OCI-LY3 (cell line): ENCODE data around the gene NAV2.

Experiments
- H2AFZ ChIP-seq: fragments of 200-600, 300-600 bp; shearing (Covaris generic); 2 replicates; pipeline ENCODE4 v1.6.0; 2014; ENCODE audit warnings: antibody characterized with exemption, low read depth, low read length
- H3K27ac ChIP-seq: fragments of 200-600, 300-600 bp; sonication (generic); 2 replicates; pipeline ENCODE4 v1.5.1; 2014; ENCODE audit warnings: mild to moderate bottlenecking, low read length, moderate library complexity, mixed read lengths
- H3K27me3 ChIP-seq: fragments of 200-600, 300-600 bp; sonication (generic); 2 replicates; pipeline ENCODE4 v1.6.1; 2014; ENCODE audit warnings: low read depth, low read length, mixed read lengths
- H3K36me3 ChIP-seq: fragments of 200-600, 300-600 bp; sonication (generic); replicated peaks from 2 replicates; pipeline ENCODE3; 2014; ENCODE audit warnings: low read depth, low read length, mixed read lengths
- H3K4me1 ChIP-seq: fragments of 300-600, 200-600 bp; sonication (generic); 2 replicates; pipeline ENCODE4 v1.6.1; 2014; ENCODE audit warnings: low read length, mixed read lengths
- H3K4me2 ChIP-seq: fragments of 200-600, 300-600 bp; sonication (generic); 2 replicates; pipeline ENCODE4 v1.6.1; 2014; ENCODE audit warnings: low read length, mixed read lengths
- H3K4me3 ChIP-seq: fragments of 300-600, 200-600 bp; sonication (generic); 2 replicates; pipeline ENCODE4 v1.5.1; 2014; ENCODE audit warnings: antibody characterized with exemption, mild to moderate bottlenecking, low read length, moderate library complexity
- H3K79me2 ChIP-seq: fragments of 300-600, 200-600 bp; shearing (Covaris generic); 2 replicates; pipeline ENCODE4 v1.6.1; 2014; ENCODE audit warnings: mild to moderate bottlenecking, low read length, mixed read lengths
- H3K9ac ChIP-seq: fragments of 300-600, 200-600 bp; shearing (Covaris generic); 2 replicates; pipeline ENCODE4 v1.6.0; 2014; ENCODE audit warnings: mild to moderate bottlenecking, low read length, moderate library complexity
- H3K9me3 ChIP-seq: fragments of 200-600, 300-600 bp; shearing (Covaris generic); 2 replicates; pipeline ENCODE4 v1.6.1; 2014; ENCODE audit warnings: low read length, mixed read lengths; ENCODE audit not compliant: insufficient read depth
- H4K20me1 ChIP-seq: fragments of 200-600, 300-600 bp; sonication (generic); 2 replicates; pipeline ENCODE4 v1.6.1; 2016; ENCODE audit warnings: low read length, mixed read lengths; ENCODE audit not compliant: insufficient read depth
- CTCF ChIP-seq: fragments of 200-600, 300-600 bp; sonication (generic); IDR thresholded peaks from 2 replicates; pipeline ENCODE4 v1.5.1; 2014; ENCODE audit warnings: antibody characterized with exemption, low read length, low read depth
- EZH2phosphoT487 ChIP-seq: fragments of 200-600 bp; shearing (Covaris generic); IDR thresholded peaks from 2 replicates; pipeline ENCODE4 v1.6.1; 2018; ENCODE audit warnings: antibody characterized with exemption, mixed run types, low read depth

Gene NAV2

DNA sequence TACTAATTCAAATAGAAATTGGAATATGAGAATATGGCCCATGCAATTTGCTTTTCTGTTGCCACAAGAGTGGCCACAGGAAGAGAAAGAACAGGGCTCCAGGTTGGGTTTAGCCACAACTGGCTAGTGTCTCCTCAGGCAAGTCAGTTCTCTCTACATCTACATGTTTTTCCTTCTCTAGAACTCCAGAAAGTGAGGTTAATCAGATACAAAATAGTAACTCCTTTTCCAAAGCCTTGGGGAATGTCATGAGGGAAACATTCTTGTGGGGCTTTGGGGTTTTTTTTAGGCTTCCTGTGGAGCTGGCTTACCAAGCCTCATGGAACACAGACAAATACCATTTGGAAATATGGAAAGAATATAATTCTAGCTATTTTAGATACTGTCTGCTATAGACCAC, 161.6 kb downstream of the NAV2 start:
- H4K20me1 ChIP-seq, result no peaks in the 10 kb centered on the region
- H3K27me3 ChIP-seq, result peaks cover 18% of the 10 kb centered on the region; the same call in 1 of the 2 replicates
- no peaks in the 10 kb centered on the region for H3K4me1 ChIP-seq
- TF ChIP-seq EZH2phosphoT487 (no peak), CTCF (no peak)
- no peaks in the 10 kb centered on the region for H3K36me3 ChIP-seq
- no peak overlapping the region for H3K4me2 ChIP-seq
- H3K27ac ChIP-seq, result no peak overlapping the region
- H3K4me3 ChIP-seq, result no peak overlapping the region
- H3K79me2 ChIP-seq, result no peaks in the 10 kb centered on the region
- H2AFZ ChIP-seq, result no peak overlapping the region
- no peak overlapping the region for H3K9ac ChIP-seq
- H3K9me3 ChIP-seq, result no peaks in the 10 kb centered on the region

GRCh38 chr11:19876750-19877149, 164.1 kb downstream of the NAV2 start:
- Histone ChIP-seq H3K9ac (no peak overlapping the region), H3K4me3 (no peak overlapping the region), H4K20me1 (no peaks in the 10 kb centered on the region), H3K4me2 (no peak overlapping the region), H3K79me2 (no peaks in the 10 kb centered on the region), H3K9me3 (no peaks in the 10 kb centered on the region), H3K27ac (no peak overlapping the region), H3K36me3 (no peaks in the 10 kb centered on the region), H3K27me3 (peaks cover 21% of the 10 kb centered on the region; the same call in 1 of the 2 replicates), H2AFZ (no peak overlapping the region), H3K4me1 (no peaks in the 10 kb centered on the region)
- TF ChIP-seq CTCF, result no peak
- no peak for TF ChIP-seq EZH2phosphoT487

- H3K27me3 ChIP-seq, result peaks cover 38% of the 10 kb centered on the region
- no peak overlapping the region for H3K4me3 ChIP-seq
- H3K4me2 ChIP-seq, result no peak overlapping the region
- H3K4me1 ChIP-seq, result no peaks in the 10 kb centered on the region
- no peaks in the 10 kb centered on the region for H3K9me3 ChIP-seq
- no peaks in the 10 kb centered on the region for H3K79me2 ChIP-seq
- TF ChIP-seq EZH2phosphoT487 (no peak), CTCF (no peak)
- no peak overlapping the region for H3K9ac ChIP-seq
- no peaks in the 10 kb centered on the region for H4K20me1 ChIP-seq
- no peaks in the 10 kb centered on the region for H3K36me3 ChIP-seq
- no peak overlapping the region for H2AFZ ChIP-seq
- no peak overlapping the region for H3K27ac ChIP-seq
Observed at GRCh38 chr11:19878520-19878919, 165.9 kb downstream of the NAV2 start.

DNA sequence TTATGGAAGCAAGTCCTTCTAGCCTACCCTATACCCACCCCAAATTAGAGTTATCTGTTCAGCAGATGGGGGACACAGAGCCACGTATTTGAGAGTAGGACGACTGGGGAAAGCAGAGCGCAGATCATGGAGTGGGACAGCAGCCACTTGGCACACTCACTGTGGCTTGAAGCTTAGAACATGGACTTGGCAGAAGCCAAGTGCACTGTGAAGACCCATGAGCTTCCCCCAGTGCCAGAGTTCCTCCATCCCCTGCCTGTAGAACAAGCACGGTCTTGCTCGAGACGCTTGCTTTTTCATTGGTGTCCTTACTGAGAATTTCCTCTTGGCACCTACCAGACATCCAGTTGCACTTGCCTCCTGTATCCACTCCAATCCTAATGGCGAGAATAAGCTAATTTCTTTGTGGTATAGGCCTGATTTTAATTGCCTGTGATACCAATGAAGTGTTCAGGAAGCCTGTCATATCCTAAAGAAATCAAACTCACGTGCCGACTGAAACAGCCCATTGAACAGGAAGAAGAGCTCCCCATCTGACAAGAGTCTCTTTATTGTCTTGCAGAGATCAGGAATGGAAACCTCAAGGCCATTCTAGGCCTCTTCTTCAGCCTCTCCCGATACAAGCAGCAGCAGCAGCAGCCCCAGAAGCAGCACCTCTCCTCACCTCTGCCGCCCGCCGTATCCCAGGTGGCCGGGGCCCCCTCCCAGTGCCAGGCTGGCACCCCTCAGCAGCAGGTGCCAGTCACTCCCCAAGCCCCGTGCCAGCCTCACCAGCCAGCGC, 166.9 kb downstream of the NAV2 start:
- Histone ChIP-seq H3K4me2 (no peak overlapping the region), H3K79me2 (no peaks in the 10 kb centered on the region), H3K36me3 (no peaks in the 10 kb centered on the region), H3K27ac (no peak overlapping the region), H2AFZ (no peak overlapping the region), H3K4me1 (no peaks in the 10 kb centered on the region), H4K20me1 (no peaks in the 10 kb centered on the region), H3K4me3 (no peak overlapping the region), H3K9me3 (no peaks in the 10 kb centered on the region), H3K9ac (no peak overlapping the region), H3K27me3 (peaks cover 41% of the 10 kb centered on the region)
- TF ChIP-seq CTCF, result no peak
- TF ChIP-seq EZH2phosphoT487, result no peak
